Adrenal gland (tissue), 12 donors: ENCODE results near the gene ASPN. TPM values are rescaled to one million over a fixed set of nuclear protein-coding genes. Genes with fewer than 3 reads are reported as not detected.
"Not testable (repeated sequence)": the region's sequence is repeated elsewhere in the genome, so short reads cannot be mapped to it uniquely, and the experiment has no call there.

Experiments used
- DNase-seq, 7 donors: peaks; one replicate each; pipeline ENCODE4 v3.0.0-alpha.2; 2019 to 2020
- H3K27ac ChIP-seq, 5 donors: fragments of 200-600 bp; sonication (generic) in 4 of 5; 1 replicate in 3 of 5; 2 replicates in 2 of 5; pipeline versions ENCODE4 v1.5.1 to v1.8.0; 2016 to 2020; ENCODE audit warnings: mild to moderate bottlenecking in 1 of 5
- H3K27me3 ChIP-seq: fragments of 200-600 bp; 2 replicates; pipeline ENCODE4 v1.8.0; 2021
- H3K36me3 ChIP-seq, 2 donors: fragments of 200-600 bp; replicated peaks in 1 of 2; 1 replicate in 1 of 2; 2 replicates in 1 of 2; pipeline versions ENCODE4 v1.5.1 to v1.8.0; 2018 to 2022
- H3K4me1 ChIP-seq, 2 donors: fragments of 200-600 bp; replicated peaks in 1 of 2; 1 replicate in 1 of 2; 2 replicates in 1 of 2; pipeline versions ENCODE4 v1.5.1 to v1.8.0; 2018 to 2021
- H3K4me3 ChIP-seq, 4 donors: fragments of 200-600 bp; sonication (generic) in 3 of 4; one replicate each; pipeline ENCODE4 v1.5.1; 2016 to 2018
- H3K9me3 ChIP-seq, 3 donors: fragments of 200-600 bp; sonication (generic) in 1 of 3; replicated peaks in 1 of 3; 1 replicate in 2 of 3; 2 replicates in 1 of 3; pipeline versions ENCODE4 v1.5.1 to v1.8.0; 2016 to 2021
- CTCF ChIP-seq, 6 experiments: fragments of 450-650 bp in 4 of 6; fragments of 200-600 bp in 2 of 6; sonication (generic) in 1 of 6; IDR thresholded peaks; 1 replicate in 5 of 6; 2 replicates in 1 of 6; pipeline versions ENCODE4 v1.5.1 to v1.8.0; 2016 to 2021; ENCODE audit warnings: antibody characterized with exemption in 6 of 6, mild to moderate bottlenecking in 2 of 6, moderate library complexity in 1 of 6
- POLR2A ChIP-seq, 2 donors: fragments of 450-650 bp; IDR thresholded peaks; one replicate each; pipeline ENCODE4 v1.6.1; 2017; ENCODE audit warnings: antibody characterized with exemption in 2 of 2, mild to moderate bottlenecking in 2 of 2, moderate library complexity in 1 of 2
- WGBS, 4 donors: extraction: QIAGEN DNeasy Blood & Tissue Kit in 2 of 4; methylation state at CpG; one replicate each; pipeline versions ENCODE4 v1.1.5 to v1.1.7; 2013 to 2017; 5-methylcytosine and 5-hydroxymethylcytosine counted together
- intact Hi-C, 2 donors: fragments of 100-400 bp; cut with DNase I; formaldehyde crosslinking; loops; one replicate each; pipeline versions ENCODE4 v1.14.1 to v1.15.0; 2022 to 2023
- polyA plus RNA-seq, 3 donors: library from polyadenylated mRNA; stranded (reverse); fragments of 200-250 nt in 2 of 3; fragments of 350-450 nt in 1 of 3; fragmentation: Illumina TruSeq in 1 of 3; extraction: RNeasy Lipid Tissue Mini Kit (QIAGEN cat#74804) in 1 of 3; gene quantifications; one replicate each; pipeline ENCODE4 v1.2.3, GENCODE V29; 2013 to 2014
- total RNA-seq, 9 donors: library from RNA; depleted of rRNA in 4 of 9; stranded (reverse); fragments of >200 nt in 4 of 9; fragments of 120-200 nt in 1 of 9; fragmentation: NEBNext Ultra II Directional in 1 of 9; extraction: Animal tissue kit (Norgen Biotek cat#: 25700) in 1 of 9; gene quantifications; one replicate each; pipeline versions ENCODE4 v1.1.0 to v1.2.4, GENCODE V29; 2013 to 2023
- donor health status: healthy with polysubstance abuse.
- donor health status: Bipolar disorder and iron deficiency.
- donor health status: DM: yes; HTN: yes; CAD: no.
- donor health status: DM: no; HTN: no; CAD: no.
- donor health status: DM: no; HTN: no; CAD: no.
- donor health status: DM: yes; HTN: yes; CAD: no.

ASPN gene
- total and polyA plus RNA-seq, 12 donors: 1.7 to 12.4 (median 5.4) TPM

DNA sequence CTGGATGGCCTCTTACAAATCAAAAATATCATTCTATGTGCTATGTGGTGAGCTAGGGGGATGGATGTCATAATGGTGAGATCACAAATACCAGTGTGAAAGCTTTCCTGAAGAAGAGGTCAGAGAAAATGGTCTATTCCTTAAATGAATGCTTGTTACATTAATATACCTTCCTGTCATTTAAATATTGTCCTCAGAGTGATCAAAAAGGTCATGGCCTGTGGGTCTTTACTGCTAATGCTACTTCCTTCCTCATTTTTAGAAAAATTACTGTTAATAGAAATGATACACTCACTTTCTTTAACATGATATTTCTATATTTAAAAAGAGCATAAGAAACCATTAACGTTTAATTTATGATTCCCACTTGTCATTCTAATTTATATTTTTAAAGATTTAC lies 67.7 kb downstream of the ASPN start:
- peaks cover 0 to 3% (median 0%) of the 10 kb centered on the region in 3 donors for H3K9me3 ChIP-seq
- H3K4me1 ChIP-seq: no peaks in the 10 kb centered on the region
- no peaks in the 10 kb centered on the region for H3K27me3 ChIP-seq
- H3K4me3 ChIP-seq: no peak overlapping the region
- no peak overlapping the region for H3K27ac ChIP-seq
- intact Hi-C loops: no loop called here
- no peaks in the 10 kb centered on the region for H3K36me3 ChIP-seq
- 56 to 70% (median 60%) methylated on average over 1 of the region's 1 CpG for WGBS, 4 donors
- TF ChIP-seq POLR2A (IDR thresholded peaks at IDR 0.05) (no peak), CTCF (IDR thresholded peaks at IDR 0.05) (no peak)
- no peak for DNase-seq

DNA sequence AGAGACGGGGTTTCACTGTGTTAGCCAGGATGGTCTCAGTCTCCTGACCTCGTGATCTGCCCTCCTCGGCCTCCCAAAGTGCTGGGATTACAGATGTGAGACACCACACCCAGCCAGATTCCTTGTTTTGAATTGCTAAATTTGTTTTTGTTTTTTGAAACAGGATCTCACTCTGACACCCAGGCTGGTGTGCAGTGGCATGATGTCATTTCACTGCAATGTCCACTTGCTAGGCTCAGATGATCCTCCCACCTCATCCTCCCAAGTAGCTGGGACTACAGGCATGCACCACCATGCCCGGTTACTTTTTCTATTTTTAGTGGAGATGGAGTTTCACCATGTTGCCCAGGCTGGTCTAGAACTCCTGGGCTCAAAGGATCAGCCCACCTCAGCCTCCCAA lies 71.1 kb downstream of the ASPN start:
- H3K27ac ChIP-seq, H3K27me3 ChIP-seq, H3K9me3 ChIP-seq, DNase-seq, intact Hi-C loops, H3K4me3 ChIP-seq, H3K4me1 ChIP-seq, H3K36me3 ChIP-seq: not testable (repeated sequence)
- WGBS, 4 donors: 79 to 87% (median 82%) methylated on average over 4 of the region's 4 CpGs

- WGBS, 4 donors: 93 to 97% (median 95%) methylated on average over 2 of the region's 2 CpGs
- intact Hi-C loops: no loop called here
- Histone ChIP-seq H3K27ac (no peak overlapping the region), H3K9me3 (no peaks in the 10 kb centered on the region), H3K4me1 (peaks cover 0 to 19% of the 10 kb centered on the region in 2 donors), H3K27me3 (no peaks in the 10 kb centered on the region), H3K4me3 (no peak overlapping the region), H3K36me3 (no peaks in the 10 kb centered on the region)
- DNase-seq: no peak
- TF ChIP-seq CTCF (IDR thresholded peaks at IDR 0.05) (no peak), POLR2A (IDR thresholded peaks at IDR 0.05) (no peak)
Observed at GRCh38 chr9:92408747-92409478, 73.4 kb downstream of the ASPN start.

DNA sequence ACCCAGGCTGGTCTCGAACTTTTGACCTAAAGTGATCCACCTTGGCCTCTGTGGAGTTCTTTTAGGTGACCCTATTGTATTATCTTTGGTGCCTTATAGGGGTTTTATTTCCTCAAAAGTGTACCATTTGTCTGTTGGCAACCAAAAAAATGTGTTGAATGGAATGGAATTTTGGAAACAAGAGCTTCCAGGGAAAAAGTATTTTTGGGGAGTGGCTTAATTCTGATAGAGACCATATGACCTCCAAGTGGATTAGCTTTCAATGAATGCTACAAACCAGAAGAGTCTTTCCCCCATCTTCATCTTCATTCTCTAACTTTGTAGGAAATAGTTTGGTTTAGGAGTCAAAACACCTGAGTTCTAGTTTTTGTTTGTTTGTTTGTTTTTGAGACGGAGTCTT lies 74.5 kb downstream of the ASPN start:
- DNase-seq: no peak
- 88 to 98% (median 95%) methylated on average over 2 of the region's 2 CpGs for whole genome bisulfite sequencing, 4 donors
- Histone ChIP-seq H3K9me3 (no peaks in the 10 kb centered on the region), H3K27ac (no peak overlapping the region), H3K27me3 (no peaks in the 10 kb centered on the region), H3K36me3 (no peaks in the 10 kb centered on the region), H3K4me1 (peaks cover 0 to 19% of the 10 kb centered on the region in 2 donors), H3K4me3 (no peak overlapping the region)
- intact Hi-C loops: no loop called here
- no peak for TF ChIP-seq POLR2A (IDR thresholded peaks at IDR 0.05)
- TF ChIP-seq CTCF (IDR thresholded peaks at IDR 0.05): no peak

DNA sequence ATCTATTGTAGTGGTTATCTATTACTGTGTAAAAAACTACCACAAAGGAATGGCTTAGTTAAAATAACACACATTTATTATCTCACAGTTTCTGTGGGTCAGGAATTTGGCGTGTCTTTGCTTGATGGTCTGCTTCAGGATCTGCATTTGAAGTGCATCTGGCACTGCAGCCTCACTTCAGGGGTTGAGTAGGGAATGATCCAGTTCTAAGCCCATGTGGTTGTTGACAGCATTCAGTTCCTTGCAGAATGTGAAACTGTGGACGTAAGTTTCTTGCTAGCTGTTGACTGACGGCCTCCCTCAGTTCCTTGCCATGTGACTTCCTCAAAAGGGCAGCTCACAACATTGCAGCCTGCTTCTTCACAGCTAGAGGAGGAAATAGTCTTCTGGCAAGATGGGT lies 75.8 kb downstream of the ASPN start:
- DNase-seq: peak; percentile 20 to 58 (median 28)
- Histone ChIP-seq H3K9me3 (no peaks in the 10 kb centered on the region), H3K27me3 (no peaks in the 10 kb centered on the region), H3K36me3 (no peaks in the 10 kb centered on the region), H3K4me3 (no peak overlapping the region), H3K27ac (peak overlapping the region in 2 of 5 donors; percentile 14 to 26), H3K4me1 (peaks cover 0 to 19% of the 10 kb centered on the region in 2 donors)
- intact Hi-C loops: no loop called here
- no peak for TF ChIP-seq CTCF (IDR thresholded peaks at IDR 0.05)
- no peak for TF ChIP-seq POLR2A (IDR thresholded peaks at IDR 0.05)
- WGBS, 4 donors: 23 to 55% (median 37%) methylated on average over 3 of the region's 3 CpGs
